Bladder microvascular endothelial cell (primary cell): ENCODE data around the gene GPR83. TPM values are rescaled to one million over a fixed set of nuclear protein-coding genes. Genes with fewer than 3 reads are reported as not detected.

ENCODE experiments used
- total RNA-seq: library from RNA; depleted of rRNA; stranded (reverse); fragments of >200 nt; gene quantifications from 2 replicates; pipeline ENCODE4 v1.2.3, GENCODE V29; 2014

GPR83 gene
- total RNA-seq, result under 0.01 TPM in 2 replicates

GRCh38 chr11:94400839-94401772 is at the start of gene GPR83:
Gene GPR83 (minus strand): TSS chr11:94401419. CDS start chr11:94401247, 172 bp downstream.

Other genes starting within 250 kb of the GPR83 start
- not detected in 2 replicates for gene IZUMO1R, start 96.8 kb downstream of the GPR83 start, total RNA-seq
- 8.9 and 16.7 TPM in 2 replicates for gene MRE11, start 92.4 kb upstream of the GPR83 start, total RNA-seq
- gene ANKRD49, start 92.6 kb upstream of the GPR83 start, total RNA-seq, result 6.0 and 12.1 TPM in 2 replicates
- not detected in 2 replicates for gene C11orf97, start 111.0 kb upstream of the GPR83 start, total RNA-seq
- gene FUT4, start 142.5 kb upstream of the GPR83 start, total RNA-seq, result 2.6 and 6.1 TPM in 2 replicates
- gene PIWIL4, start 165.9 kb upstream of the GPR83 start, total RNA-seq, result 0.32 and 0.76 TPM in 2 replicates